Pancreas (tissue), 10 donors: ENCODE data around the gene EIF2B4. TPM values are rescaled to one million over a fixed set of nuclear protein-coding genes. Genes with fewer than 3 reads are reported as not detected.

ENCODE experiments used
- ATAC-seq, 4 donors: fragments of 200-7000 bp; cut with Tn5 transposase; one replicate each; pipeline versions ENCODE4 v1.8.0 to v1.9.1; 2020; ENCODE audit warnings: mild to moderate bottlenecking in 4 of 4, moderate library complexity in 4 of 4
- DNase-seq, 6 donors: peaks; one replicate each; pipeline ENCODE4 v3.0.0-alpha.2; 2020
- FAIRE-seq: peaks from 2 replicates; lab custom pipeline; 2012; peaks lifted over from hg19 to GRCh38; lab: Jason Lieb, UNC
- H3K27ac ChIP-seq, 4 donors: fragments of 200-600 bp; sonication (generic); 1 replicate in 3 of 4; 2 replicates in 1 of 4; pipeline versions ENCODE4 v1.5.0 to v1.8.0; 2020
- H3K27me3 ChIP-seq, 4 donors: fragments of 200-600 bp; one replicate each; pipeline ENCODE4 v1.8.0; 2021
- H3K36me3 ChIP-seq, 3 donors: fragments of 200-600 bp; sonication (generic) in 1 of 3; one replicate each; pipeline versions ENCODE4 v1.5.0 to v1.8.0; 2020 to 2021
- H3K4me1 ChIP-seq, 3 donors: fragments of 200-600 bp; one replicate each; pipeline ENCODE4 v1.8.0; 2021
- H3K4me3 ChIP-seq, 4 donors: fragments of 200-600 bp; sonication (generic) in 2 of 4; one replicate each; pipeline versions ENCODE4 v1.5.0 to v1.8.0; 2020 to 2021
- H3K9me3 ChIP-seq, 4 donors: fragments of 200-600 bp; one replicate each; pipeline ENCODE4 v1.8.0; 2021
- CTCF ChIP-seq, 4 donors: fragments of 200-600 bp; sonication (generic) in 3 of 4; IDR thresholded peaks; one replicate each; pipeline versions ENCODE4 v1.5.0 to v1.8.0; 2021; ENCODE audit warnings: antibody characterized with exemption in 4 of 4
- WGBS, 2 donors: extraction: QIAGEN DNeasy Blood & Tissue Kit; methylation state at CpG; one replicate each; pipeline ENCODE4 v1.1.7; 2013; 5-methylcytosine and 5-hydroxymethylcytosine counted together
- intact Hi-C, 3 donors: fragments of 100-400 bp; cut with DNase I; formaldehyde crosslinking; loops; one replicate each; pipeline versions ENCODE4 v1.11.1 to v1.14.2; 2022
- polyA plus RNA-seq, 2 donors: library from polyadenylated mRNA; stranded (reverse); fragments of 200-250 nt; gene quantifications; one replicate each; pipeline ENCODE4 v1.2.3, GENCODE V29; 2013
- total RNA-seq, 6 donors: library from RNA; stranded (reverse); fragmentation: NEBNext Ultra II Directional in 4 of 6; extraction: Animal tissue kit (Norgen Biotek cat#: 25700) in 4 of 6; gene quantifications; one replicate each; pipeline versions ENCODE4 v1.2.1 to v1.2.4, GENCODE V29; 2021 to 2023
- donor health status: healthy with polysubstance abuse.
- donor health status: DM: no; HTN: no; CAD: no; lungs with moderate emphysema.
- donor health status: DM: no; HTN: no; CAD: no.
- donor health status: control.
- donor health status: control.
- donor health status: Bipolar disorder and iron deficiency.
- donor health status: DM: yes; HTN: yes; CAD: no.
- donor health status: DM: no; HTN: no; CAD: no.
- donor health status: DM: no; HTN: no; CAD: no.
- donor health status: DM: yes; HTN: yes; CAD: no.

EIF2B4 gene
- total and polyA plus RNA-seq, 8 donors, result 24.1 to 98.1 (median 32.5) TPM

GRCh38 chr2:27347641-27348040, 22.5 kb downstream of the EIF2B4 start:
- Histone ChIP-seq H3K4me3 (no peak overlapping the region), H3K9me3 (no peaks in the 10 kb centered on the region), H3K27ac (no peak overlapping the region), H3K36me3 (peaks cover 0 to 2% (median 0%) of the 10 kb centered on the region in 3 donors), H3K4me1 (no peaks in the 10 kb centered on the region), H3K27me3 (no peaks in the 10 kb centered on the region)
- 81 to 83% methylated on average over 2 of the region's 2 CpGs for WGBS, 2 donors
- ATAC-seq (no peak), DNase-seq (no peak), FAIRE-seq (no peak)
- intact Hi-C loops, result no loop called here
- no peak for TF ChIP-seq CTCF (IDR thresholded peaks at IDR 0.05)

GRCh38 chr2:27336173-27336572, 34.0 kb downstream of the EIF2B4 start:
- TF ChIP-seq CTCF (IDR thresholded peaks at IDR 0.05), result no peak
- DNase-seq (no peak), ATAC-seq (no peak), FAIRE-seq (no peak)
- H3K4me1 ChIP-seq, result no peaks in the 10 kb centered on the region
- no peak overlapping the region for H3K4me3 ChIP-seq
- 95% methylated on average over 7 of the region's 7 CpGs for WGBS, 2 donors
- H3K9me3 ChIP-seq, result no peaks in the 10 kb centered on the region
- H3K27ac ChIP-seq, result no peak overlapping the region
- H3K36me3 ChIP-seq, result peaks cover 9 to 68% (median 22%) of the 10 kb centered on the region in 3 donors
- no peaks in the 10 kb centered on the region for H3K27me3 ChIP-seq
- intact Hi-C loops, result no loop called here

GRCh38 chr2:27335311-27335710, 34.8 kb downstream of the EIF2B4 start:
- 95% methylated on average over 3 of the region's 3 CpGs for WGBS, 2 donors
- no peak overlapping the region for H3K4me3 ChIP-seq
- H3K4me1 ChIP-seq, result no peaks in the 10 kb centered on the region
- TF ChIP-seq CTCF (IDR thresholded peaks at IDR 0.05), result no peak
- DNase-seq (no peak), FAIRE-seq (no peak), ATAC-seq (no peak)
- H3K27me3 ChIP-seq, result no peaks in the 10 kb centered on the region
- intact Hi-C loops, result no loop called here
- H3K9me3 ChIP-seq, result no peaks in the 10 kb centered on the region
- H3K36me3 ChIP-seq, result peaks cover 9 to 59% (median 17%) of the 10 kb centered on the region in 3 donors
- no peak overlapping the region for H3K27ac ChIP-seq

- 96 to 99% methylated on average over 5 of the region's 5 CpGs for WGBS, 2 donors
- FAIRE-seq (no peak), ATAC-seq (no peak), DNase-seq (no peak)
- intact Hi-C loops, result no loop called here
- TF ChIP-seq CTCF (IDR thresholded peaks at IDR 0.05), result no peak
- no peaks in the 10 kb centered on the region for H3K27me3 ChIP-seq
- no peak overlapping the region for H3K4me3 ChIP-seq
- H3K27ac ChIP-seq, result peak overlapping the region in 1 of 4 donors; percentile 94
- no peaks in the 10 kb centered on the region for H3K9me3 ChIP-seq
- peaks cover 8 to 26% (median 21%) of the 10 kb centered on the region in 3 donors for H3K4me1 ChIP-seq
- peaks cover 0 to 30% (median 11%) of the 10 kb centered on the region in 3 donors for H3K36me3 ChIP-seq
Observed at GRCh38 chr2:27324720-27325119, 45.4 kb downstream of the EIF2B4 start.

- no peak for FAIRE-seq
- intact Hi-C loops, result no loop called here
- Histone ChIP-seq H3K27ac (peak overlapping the region; percentile 93 to 95 (median 94)), H3K4me3 (peak overlapping the region; percentile 71 to 82 (median 77)), H3K36me3 (peaks cover 0 to 20% (median 1%) of the 10 kb centered on the region in 3 donors), H3K27me3 (no peaks in the 10 kb centered on the region), H3K4me1 (peaks cover 8 to 26% (median 21%) of the 10 kb centered on the region in 3 donors), H3K9me3 (no peaks in the 10 kb centered on the region)
- no peak for DNase-seq
- peak; percentile 4 to 15 (median 14) for ATAC-seq
- no peak for TF ChIP-seq CTCF (IDR thresholded peaks at IDR 0.05)
- 4 to 6% methylated on average over 5 of the region's 5 CpGs for WGBS, 2 donors
Observed at GRCh38 chr2:27323596-27324285, 46.4 kb downstream of the EIF2B4 start.
